A204.1 (cell line): ENCODE data around the gene TVP23C.

Source experiments
- FAIRE-seq: peaks from 2 replicates; lab custom pipeline; 2012; peaks lifted over from hg19 to GRCh38; lab: Jason Lieb, UNC

The TVP23C gene

GRCh38 chr17:15496735-15497670 is 66.3 kb downstream of the TVP23C start:
- FAIRE-seq: no peak

DNA sequence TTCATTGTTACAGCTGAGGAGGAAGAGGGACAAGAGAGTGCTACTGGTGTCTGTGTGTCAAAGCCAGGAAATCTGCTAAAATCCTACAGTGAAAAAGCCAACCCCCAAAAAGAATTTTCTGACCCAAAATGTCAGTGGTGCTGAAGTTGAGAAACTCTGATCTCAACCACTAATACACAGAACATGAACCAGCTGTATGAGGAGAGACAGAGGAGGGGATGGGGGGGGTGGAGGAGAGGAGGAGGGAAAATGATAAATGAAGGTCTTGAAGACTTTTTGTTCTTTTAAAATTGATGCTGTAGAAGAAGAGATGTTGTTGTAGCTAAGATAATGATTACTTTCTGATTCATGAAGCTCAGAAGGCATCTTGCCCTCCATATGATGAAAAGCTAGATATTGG is 68.5 kb downstream of the TVP23C start:
- FAIRE-seq: no peak

GRCh38 chr17:15493693-15494035 is 69.6 kb downstream of the TVP23C start:
- FAIRE-seq: no peak

GRCh38 chr17:15492791-15493692 is 70.2 kb downstream of the TVP23C start:
- no peak for FAIRE-seq

DNA sequence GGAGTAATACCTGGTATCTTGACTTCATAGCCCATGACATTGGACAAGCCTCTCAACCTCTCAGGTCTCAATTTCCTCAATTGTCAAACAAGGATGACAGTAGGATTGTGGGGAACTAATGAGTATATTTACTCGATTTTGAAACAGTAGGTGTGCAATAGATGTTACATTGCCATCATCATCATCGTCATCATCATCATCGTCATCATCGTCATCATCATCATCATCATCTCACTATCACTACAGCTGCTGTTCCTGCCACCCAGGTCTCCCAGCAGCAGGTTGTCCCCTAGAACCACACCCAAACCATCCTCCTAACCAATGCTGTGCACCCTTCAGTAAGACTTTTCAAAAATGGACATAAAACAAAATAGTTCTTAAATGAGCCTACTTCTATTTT is 71.1 kb downstream of the TVP23C start:
- no peak for FAIRE-seq

DNA sequence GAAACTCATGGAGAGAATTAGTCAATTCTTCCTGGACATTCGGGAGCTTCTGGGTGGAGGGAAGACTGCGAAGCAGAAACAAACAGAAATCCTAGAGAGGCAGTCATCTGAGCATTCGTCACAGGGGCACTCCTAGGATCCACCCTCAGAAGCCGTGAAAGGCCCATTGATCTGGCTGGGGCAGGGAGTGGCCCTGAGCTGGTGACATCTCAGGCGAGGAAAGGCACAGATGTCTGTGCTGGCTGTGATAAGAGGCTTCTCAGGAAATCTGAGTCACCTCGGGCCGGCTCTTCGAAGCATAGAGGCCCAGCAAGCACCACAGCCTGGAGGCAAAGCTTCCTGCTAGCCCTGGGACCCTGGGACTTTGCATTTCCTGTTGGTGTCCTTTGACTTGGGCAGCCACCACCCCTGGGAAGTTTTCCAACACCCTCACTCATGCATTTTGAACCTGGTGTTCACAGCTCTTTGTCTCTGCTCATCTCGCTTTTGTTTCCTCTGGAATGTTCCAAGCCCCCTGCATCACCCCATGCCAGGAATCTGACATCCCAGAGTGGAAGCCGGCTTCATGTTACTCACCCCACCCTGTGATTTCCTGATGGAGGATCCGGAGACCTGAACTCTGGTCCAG is 72.5 kb downstream of the TVP23C start:
- no peak for FAIRE-seq

- no peak for FAIRE-seq
Measured at GRCh38 chr17:15488557-15488956, 74.7 kb downstream of the TVP23C start.

DNA sequence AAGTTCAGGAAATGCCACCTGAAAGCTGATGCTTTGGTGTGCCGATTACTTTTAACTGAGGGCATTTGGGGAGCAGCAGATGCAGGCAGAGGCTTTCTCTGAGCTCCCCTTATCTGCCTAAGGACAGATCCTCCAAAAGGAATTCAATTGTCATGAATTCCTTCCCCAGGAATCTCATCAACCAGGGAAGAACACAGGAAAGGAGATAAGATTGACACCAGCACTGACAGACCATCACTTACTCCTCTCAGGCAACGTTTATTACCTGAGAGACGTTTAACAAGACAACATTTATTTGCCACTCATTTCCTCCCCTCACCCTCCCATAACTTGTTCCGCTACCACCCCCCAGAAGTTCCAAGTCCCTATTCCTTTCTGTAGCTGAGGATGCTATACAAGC is 78.2 kb downstream of the TVP23C start:
- no peak for FAIRE-seq

GRCh38 chr17:15483431-15483830 is 79.9 kb downstream of the TVP23C start:
- no peak for FAIRE-seq

DNA sequence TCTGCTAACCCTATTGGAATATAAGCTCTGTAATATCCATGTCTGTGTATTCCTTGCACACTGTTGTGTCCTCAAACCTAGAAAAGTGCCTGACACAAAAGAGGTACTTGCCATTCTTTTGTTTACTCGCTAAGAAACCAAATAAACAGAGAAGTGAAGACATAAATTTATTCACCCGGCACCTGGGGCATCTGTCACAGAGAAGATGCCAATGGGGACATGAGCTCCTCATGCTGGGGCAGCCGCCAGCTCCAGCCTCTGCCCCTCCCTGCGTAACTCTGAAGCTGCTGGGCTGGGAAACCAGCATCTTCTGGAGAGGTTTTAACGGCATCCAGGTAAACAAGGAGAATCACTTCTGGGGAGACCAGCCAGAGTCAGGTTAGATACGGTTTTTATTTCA is 80.8 kb downstream of the TVP23C start:
- no peak for FAIRE-seq

GRCh38 chr17:15481481-15481880 is 81.8 kb downstream of the TVP23C start:
- FAIRE-seq: no peak

DNA sequence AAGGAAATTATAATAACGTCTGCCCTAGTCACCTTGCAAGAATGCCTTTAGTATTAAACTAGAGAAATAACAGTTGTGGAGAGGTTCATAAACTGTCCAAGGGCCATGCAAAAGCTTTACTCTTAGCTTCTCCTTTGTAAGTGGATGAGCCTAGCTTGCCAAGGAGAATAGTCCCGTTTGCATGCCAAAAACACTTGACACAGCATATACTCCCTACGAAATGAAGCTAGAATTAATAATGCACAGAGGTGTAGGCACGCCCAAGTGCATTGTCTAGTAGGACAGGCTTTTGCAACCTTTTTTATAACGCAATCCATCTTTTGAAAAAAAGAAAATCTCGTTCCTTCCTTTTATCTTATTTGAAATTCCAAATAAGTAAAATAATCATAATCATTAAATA is 83.1 kb downstream of the TVP23C start:
- no peak for FAIRE-seq

GRCh38 chr17:15479703-15480102 is 83.6 kb downstream of the TVP23C start:
- no peak for FAIRE-seq

GRCh38 chr17:15478845-15479244 is 84.4 kb downstream of the TVP23C start:
- FAIRE-seq: no peak

GRCh38 chr17:15475631-15476354 is 87.5 kb downstream of the TVP23C start:
- no peak for FAIRE-seq

DNA sequence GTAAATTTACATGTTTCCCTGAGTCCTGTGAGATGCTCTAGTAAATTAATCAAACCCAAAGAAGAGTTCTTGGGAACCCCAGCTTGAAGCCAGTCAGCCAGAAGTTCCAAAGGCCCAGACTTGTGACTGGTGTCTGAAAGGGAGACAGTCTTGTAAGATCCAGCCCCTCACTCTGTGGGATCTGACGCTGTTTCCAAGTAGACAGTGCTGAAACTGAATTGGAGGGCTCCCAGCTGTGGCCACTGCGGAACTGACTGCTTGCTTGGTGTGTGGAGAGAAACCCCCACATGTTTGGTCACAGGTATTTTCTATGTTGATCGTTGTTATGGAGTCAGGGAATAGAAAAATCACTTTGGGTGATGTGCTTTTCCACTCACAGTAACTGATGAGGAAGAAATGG is 90.4 kb downstream of the TVP23C start:
- no peak for FAIRE-seq

DNA sequence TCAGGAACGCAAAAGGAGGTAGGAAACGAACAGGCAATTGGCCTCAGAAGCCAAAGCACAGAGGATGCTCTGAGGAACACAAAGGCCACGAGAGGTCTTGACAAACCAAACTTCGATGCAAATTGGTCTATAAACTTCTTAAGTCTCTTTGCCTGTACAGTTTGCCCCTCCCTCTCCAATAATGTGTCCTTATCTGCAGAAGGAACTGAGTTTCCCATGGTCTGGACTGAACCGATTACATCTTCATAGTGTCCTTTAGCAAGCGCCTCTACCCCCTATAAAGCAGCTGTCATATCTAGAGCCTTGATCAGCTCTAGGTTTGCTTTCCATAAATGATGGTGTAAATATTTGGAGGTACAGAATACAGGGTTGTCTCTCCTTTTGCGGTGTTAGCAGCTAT is 92.7 kb downstream of the TVP23C start:
- FAIRE-seq: no peak

DNA sequence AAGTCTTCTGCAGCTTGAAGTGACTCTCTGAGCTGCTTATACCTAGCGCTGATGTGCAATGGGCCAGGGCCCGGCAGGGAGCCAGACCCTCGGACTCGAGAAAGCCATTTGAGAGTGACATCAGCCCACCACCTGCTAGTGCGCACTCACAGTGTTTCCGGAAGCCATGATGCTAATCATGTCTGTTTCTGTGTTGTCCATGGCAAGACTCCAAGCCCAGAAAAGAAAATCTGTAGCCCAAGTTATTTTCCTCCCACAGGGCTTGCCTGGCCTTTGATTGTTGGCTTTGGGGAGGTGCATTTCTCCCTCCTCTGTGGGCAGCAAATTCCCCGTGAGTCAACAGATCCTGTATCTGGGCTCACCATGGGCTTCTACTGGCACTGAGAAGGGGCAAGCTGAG is 94.0 kb downstream of the TVP23C start:
- no peak for FAIRE-seq

DNA sequence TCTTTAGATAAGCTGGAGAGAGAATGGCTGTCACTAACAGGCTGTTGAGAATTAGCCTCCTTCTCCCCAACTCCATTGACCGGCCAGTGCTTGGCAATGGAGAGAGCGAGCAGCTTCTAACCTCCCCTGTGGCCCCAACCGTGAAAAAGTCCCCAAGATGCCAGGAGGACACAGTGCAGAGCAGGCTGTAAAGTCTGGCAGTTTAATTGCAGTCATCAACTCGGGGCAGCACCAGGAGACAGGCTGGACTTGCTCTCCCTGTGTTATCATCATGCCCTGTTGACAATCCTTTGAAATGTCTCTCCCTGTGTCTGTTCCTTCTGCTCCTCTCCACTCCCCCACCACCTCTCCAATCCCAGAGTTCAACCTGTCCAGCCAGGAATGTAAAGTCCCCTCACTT is 95.2 kb downstream of the TVP23C start:
- FAIRE-seq: no peak

GRCh38 chr17:15467592-15467991 is 95.7 kb downstream of the TVP23C start, which contains the start of gene CDRT4:
Gene CDRT4, minus strand, starts transcription at chr17:15467621. Its CDS starts 27,383 bp downstream, at chr17:15440238.
- FAIRE-seq: no peak

GRCh38 chr17:15466131-15466530 is 97.2 kb downstream of the TVP23C start:
- FAIRE-seq: no peak
